Activated CD4-positive, alpha-beta T cell treated with anti-CD3 and anti-CD28 coated beads for 36 hours (primary cell): Measurements from ENCODE around the gene ME3. TPM values are rescaled to one million over a fixed set of nuclear protein-coding genes. Genes with fewer than 3 reads are reported as not detected.
"Not testable (repeated sequence)": the region's sequence is repeated elsewhere in the genome, so short reads cannot be mapped to it uniquely, and the experiment has no call there.

Experiments
- ATAC-seq: fragments of 200-7000 bp; cut with Tn5 transposase; one replicate; pipeline ENCODE4 v1.10.0; 2021; ENCODE audit warnings: mild to moderate bottlenecking, moderate library complexity
- CTCF ChIA-PET: fragments of 350-600 bp; sonication (Branson Sonifier 250); formaldehyde crosslinking; loops from one replicate; lab custom pipeline; 2021; ENCODE audit warnings: antibody characterized with exemption; lab: Charles Lee
- POLR2A ChIA-PET: fragments of 350-600 bp; sonication (Branson Sonifier 250); formaldehyde crosslinking; loops from one replicate; lab custom pipeline; 2021; ENCODE audit warnings: antibody characterized with exemption, inconsistent platforms; lab: Charles Lee
- DNase-seq: peaks from one replicate; pipeline ENCODE4 v3.0.0-alpha.2; 2020
- H3K27ac Mint-ChIP-seq: one replicate; pipeline ENCODE4 v1.8.0; 2021; ENCODE audit warnings: mixed read lengths
- H3K27me3 Mint-ChIP-seq: one replicate; pipeline ENCODE4 v1.8.0; 2021; ENCODE audit warnings: mixed read lengths
- H3K36me3 Mint-ChIP-seq: one replicate; pipeline ENCODE4 v1.8.0; 2021; ENCODE audit warnings: low read depth, mixed read lengths
- H3K4me1 Mint-ChIP-seq: one replicate; pipeline ENCODE4 v1.8.0; 2021; ENCODE audit warnings: mixed read lengths
- H3K4me3 Mint-ChIP-seq: one replicate; pipeline ENCODE4 v1.8.0; 2021; ENCODE audit warnings: mild to moderate bottlenecking, moderate library complexity, mixed read lengths
- H3K9me3 Mint-ChIP-seq: one replicate; pipeline ENCODE4 v1.8.0; 2021; ENCODE audit warnings: low read depth, mixed read lengths
- intact Hi-C, 2 experiments: fragments of 100-400 bp; cut with DNase I in 1 of 2; cut with micrococcal nuclease in 1 of 2; formaldehyde crosslinking; loops; one replicate each; pipeline versions ENCODE4 v1.14.2 to v1.15.1; 2022 to 2024; cut with DNase I, micrococcal nuclease
- total RNA-seq, 2 experiments: library from RNA; stranded (reverse); gene quantifications; one replicate each; pipeline ENCODE4 v1.2.3, GENCODE V29; 2021

Gene ME3
- total RNA-seq, 2 experiments from 2014 or later: 4.0 to 6.0 TPM

GRCh38 chr11:86555866-86556265 lies 116.5 kb downstream of the ME3 start:
- intact Hi-C loops: no loop called here
- no peak for ATAC-seq
- CTCF ChIA-PET: no interaction called here

GRCh38 chr11:86555401-86555800 lies 117.0 kb downstream of the ME3 start:
- Mint-ChIP-seq H3K36me3 (peaks cover 4% of the 10 kb centered on the region), H3K27ac (no peak overlapping the region), H3K27me3 (no peaks in the 10 kb centered on the region), H3K4me3 (no peak overlapping the region), H3K4me1 (no peaks in the 10 kb centered on the region), H3K9me3 (peaks cover 3% of the 10 kb centered on the region)
- ATAC-seq (no peak), DNase-seq (no peak)
- intact Hi-C loops: no loop called here
- POLR2A ChIA-PET: no interaction called here
- CTCF ChIA-PET: no interaction called here

More at GRCh38 chr11:86555866-86556265, 116.5 kb downstream of the ME3 start:
- Mint-ChIP-seq H3K27ac (no peak overlapping the region), H3K4me1 (no peaks in the 10 kb centered on the region), H3K4me3 (no peak overlapping the region), H3K9me3 (peaks cover 4% of the 10 kb centered on the region), H3K36me3 (peaks cover 4% of the 10 kb centered on the region), H3K27me3 (no peaks in the 10 kb centered on the region)
- POLR2A ChIA-PET: no interaction called here
- no peak for DNase-seq

DNA sequence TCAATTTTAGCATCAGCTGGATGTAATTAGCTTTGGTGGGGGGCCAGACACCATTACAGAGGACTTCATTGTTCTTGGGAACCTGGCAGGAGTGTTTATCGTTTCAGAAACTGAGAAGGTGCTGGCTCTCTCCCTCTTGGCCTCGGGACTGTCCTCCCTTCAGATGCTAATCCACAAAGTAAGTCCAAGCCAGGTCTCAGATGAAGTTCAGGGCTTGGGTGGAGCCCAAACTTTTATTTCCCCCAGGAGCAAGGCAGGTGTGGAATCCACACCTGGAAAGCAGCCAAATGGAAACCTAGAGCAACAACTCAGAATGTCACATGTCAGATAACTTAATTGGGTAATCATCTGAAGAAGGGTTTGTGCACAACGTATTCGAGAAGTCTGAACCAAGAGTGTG lies 119.2 kb downstream of the ME3 start:
- H3K9me3 Mint-ChIP-seq: no peaks in the 10 kb centered on the region
- CTCF ChIA-PET: no interaction called here
- H3K27ac Mint-ChIP-seq: no peak overlapping the region
- POLR2A ChIA-PET: no interaction called here
- no peaks in the 10 kb centered on the region for H3K27me3 Mint-ChIP-seq
- H3K4me3 Mint-ChIP-seq: no peak overlapping the region
- no peaks in the 10 kb centered on the region for H3K4me1 Mint-ChIP-seq
- intact Hi-C loops: no loop called here
- ATAC-seq (no peak), DNase-seq (no peak)
- peaks cover 4% of the 10 kb centered on the region for H3K36me3 Mint-ChIP-seq

DNA sequence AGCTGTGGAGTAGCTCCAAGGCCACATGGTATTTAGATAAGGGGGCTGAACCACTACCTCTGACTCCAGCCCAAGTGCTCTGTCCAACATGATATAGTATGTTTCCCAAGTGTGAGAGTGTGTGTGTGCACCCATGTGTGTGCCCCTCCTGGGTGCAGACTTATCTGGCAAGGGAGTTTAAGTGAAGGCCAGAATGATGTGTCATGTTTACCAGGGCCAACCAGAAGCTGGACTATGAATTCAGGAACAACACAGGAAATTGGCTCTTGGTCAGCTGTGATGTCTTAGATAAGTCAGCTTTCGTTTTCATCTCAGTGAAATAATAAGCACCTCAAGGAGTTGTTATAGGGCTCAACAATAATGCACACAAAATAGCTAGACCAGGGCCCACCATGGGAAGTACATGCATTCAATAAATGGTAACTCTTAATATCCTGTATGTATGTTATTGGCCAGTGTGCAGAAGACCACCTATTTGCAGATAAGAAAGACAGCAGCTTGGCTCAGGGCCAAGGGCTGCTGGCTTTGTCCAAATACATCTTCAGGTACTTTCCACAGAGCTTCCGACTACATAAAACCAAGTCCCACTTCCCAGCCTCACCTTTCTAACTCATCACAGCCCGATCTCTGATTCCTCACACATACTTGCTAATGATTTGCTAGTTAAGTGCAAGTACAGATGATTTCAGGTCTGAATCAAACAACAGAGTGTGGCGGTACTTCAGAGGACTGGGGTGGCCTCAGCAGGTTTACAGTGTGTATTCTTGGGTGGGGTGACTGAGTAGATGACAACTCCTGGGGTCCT lies 120.9 kb downstream of the ME3 start:
- DNase-seq: no peak
- ChIA-PET POLR2A (no interaction called here), CTCF (interaction anchor here (0.8 to 1.5 kb wide), 2 partner anchors 233 to 319 kb away, joined by 3 read pairs; no protein-coding TSS in a partner anchor)
- Mint-ChIP-seq H3K36me3 (peaks cover 4% of the 10 kb centered on the region), H3K4me3 (no peak overlapping the region), H3K4me1 (no peaks in the 10 kb centered on the region), H3K27ac (no peak overlapping the region), H3K9me3 (no peaks in the 10 kb centered on the region), H3K27me3 (no peaks in the 10 kb centered on the region)
- intact Hi-C loops: no loop called here
- ATAC-seq: no peak

DNA sequence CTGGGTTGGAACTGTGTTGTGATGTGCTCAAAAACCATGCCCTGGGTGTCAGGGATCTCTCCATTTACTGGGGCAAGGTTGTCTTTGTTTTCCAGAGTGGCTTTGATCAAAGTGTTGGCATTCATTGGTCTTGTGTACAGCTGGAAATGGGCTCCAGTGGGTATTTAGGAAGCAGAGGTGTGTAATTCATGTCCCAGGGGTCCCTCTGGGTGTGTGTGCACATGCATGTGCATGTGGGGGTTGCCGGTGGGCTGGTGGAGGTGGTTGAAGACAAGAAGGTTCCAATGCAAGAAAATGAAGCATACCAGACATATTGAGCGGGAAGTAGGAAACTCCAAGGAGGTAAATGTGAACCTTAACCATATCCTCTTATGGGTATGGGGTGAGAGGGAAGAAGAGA lies 121.7 kb downstream of the ME3 start:
- CTCF ChIA-PET: interaction anchor here (1.5 kb wide), 1 partner anchor 320 kb away, joined by 3 read pairs; no protein-coding TSS in a partner anchor
- POLR2A ChIA-PET: no interaction called here
- H3K4me1 Mint-ChIP-seq: no peaks in the 10 kb centered on the region
- DNase-seq (no peak), ATAC-seq (no peak)
- H3K9me3 Mint-ChIP-seq: no peaks in the 10 kb centered on the region
- H3K27me3 Mint-ChIP-seq: no peaks in the 10 kb centered on the region
- no peak overlapping the region for H3K27ac Mint-ChIP-seq
- no peak overlapping the region for H3K4me3 Mint-ChIP-seq
- peaks cover 4% of the 10 kb centered on the region for H3K36me3 Mint-ChIP-seq
- intact Hi-C loops: no loop called here

GRCh38 chr11:86548271-86548917 lies 124.0 kb downstream of the ME3 start:
- Mint-ChIP-seq H3K4me3 (no peak overlapping the region), H3K4me1 (no peaks in the 10 kb centered on the region), H3K9me3 (no peaks in the 10 kb centered on the region), H3K27ac (no peak overlapping the region), H3K36me3 (peaks cover 2% of the 10 kb centered on the region), H3K27me3 (no peaks in the 10 kb centered on the region)
- no peak for ATAC-seq
- ChIA-PET POLR2A (no interaction called here), CTCF (interaction anchor here (0.9 to 1.6 kb wide), 3 partner anchors 13 to 69 kb away, joined by 3 to 4 read pairs (median 4); no protein-coding TSS in a partner anchor)
- intact Hi-C loops: no loop called here
- DNase-seq: no peak

DNA sequence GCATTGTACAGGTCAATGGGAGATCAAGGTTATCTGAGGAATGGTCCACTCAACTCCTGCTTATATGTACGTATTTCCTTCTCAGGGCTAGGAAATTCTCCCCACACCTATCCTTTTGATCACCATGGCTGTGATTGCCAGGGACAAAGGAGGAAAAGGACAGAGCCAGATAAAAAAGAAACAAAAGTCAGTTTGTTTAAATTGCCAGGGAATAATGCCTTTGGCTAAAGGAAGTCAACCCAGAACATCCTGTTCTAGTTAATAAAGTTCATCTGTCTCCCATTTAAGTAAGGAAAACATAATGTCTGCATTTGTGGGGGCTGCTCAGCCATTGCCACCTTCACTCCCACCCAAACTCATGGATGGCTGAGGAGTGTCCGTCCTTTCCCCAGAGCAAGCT lies 124.7 kb downstream of the ME3 start:
- H3K27ac Mint-ChIP-seq: no peak overlapping the region
- H3K27me3 Mint-ChIP-seq: no peaks in the 10 kb centered on the region
- H3K36me3 Mint-ChIP-seq: peaks cover 2% of the 10 kb centered on the region
- no peak for ATAC-seq
- H3K4me3 Mint-ChIP-seq: no peak overlapping the region
- H3K9me3 Mint-ChIP-seq: peaks cover 3% of the 10 kb centered on the region
- intact Hi-C loops: no loop called here
- ChIA-PET POLR2A (no interaction called here), CTCF (no interaction called here)
- no peak for DNase-seq
- H3K4me1 Mint-ChIP-seq: no peaks in the 10 kb centered on the region

DNA sequence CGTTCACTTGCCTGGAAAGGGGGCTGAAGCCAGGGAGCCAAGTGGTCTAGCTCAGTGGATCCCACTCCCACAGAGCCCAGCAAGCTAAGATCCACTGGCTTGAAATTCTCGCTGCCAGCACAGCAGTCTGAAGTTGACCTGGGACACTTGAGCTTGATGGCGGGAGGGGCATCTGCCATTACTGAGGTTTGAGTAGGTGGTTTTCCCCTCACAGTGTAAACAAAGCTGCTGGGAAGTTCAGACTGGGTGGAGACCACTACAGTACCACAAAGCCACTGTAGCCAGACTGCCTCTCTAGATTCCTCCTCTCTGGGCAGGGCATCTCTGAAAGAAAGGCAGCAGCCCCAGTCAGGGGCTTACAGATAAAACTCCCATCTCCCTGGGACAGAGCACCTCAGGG lies 131.1 kb downstream of the ME3 start:
- H3K4me3 Mint-ChIP-seq, H3K27ac Mint-ChIP-seq, ATAC-seq, H3K4me1 Mint-ChIP-seq, H3K36me3 Mint-ChIP-seq, intact Hi-C loops, POLR2A ChIA-PET, DNase-seq, H3K9me3 Mint-ChIP-seq, CTCF ChIA-PET, H3K27me3 Mint-ChIP-seq: not testable (repeated sequence)

- Mint-ChIP-seq H3K4me3 (no peak overlapping the region), H3K9me3 (peaks cover 6% of the 10 kb centered on the region), H3K27ac (no peak overlapping the region), H3K27me3 (peaks cover 2% of the 10 kb centered on the region), H3K4me1 (peaks cover 3% of the 10 kb centered on the region), H3K36me3 (no peaks in the 10 kb centered on the region)
- ChIA-PET POLR2A (no interaction called here), CTCF (interaction anchor here (1.6 kb wide), 1 partner anchor 70 kb away, joined by 4 read pairs; no protein-coding TSS in a partner anchor)
- DNase-seq: no peak
- ATAC-seq: no peak
- intact Hi-C loops: no loop called here
Measured at GRCh38 chr11:86538223-86538548, 134.2 kb downstream of the ME3 start.

DNA sequence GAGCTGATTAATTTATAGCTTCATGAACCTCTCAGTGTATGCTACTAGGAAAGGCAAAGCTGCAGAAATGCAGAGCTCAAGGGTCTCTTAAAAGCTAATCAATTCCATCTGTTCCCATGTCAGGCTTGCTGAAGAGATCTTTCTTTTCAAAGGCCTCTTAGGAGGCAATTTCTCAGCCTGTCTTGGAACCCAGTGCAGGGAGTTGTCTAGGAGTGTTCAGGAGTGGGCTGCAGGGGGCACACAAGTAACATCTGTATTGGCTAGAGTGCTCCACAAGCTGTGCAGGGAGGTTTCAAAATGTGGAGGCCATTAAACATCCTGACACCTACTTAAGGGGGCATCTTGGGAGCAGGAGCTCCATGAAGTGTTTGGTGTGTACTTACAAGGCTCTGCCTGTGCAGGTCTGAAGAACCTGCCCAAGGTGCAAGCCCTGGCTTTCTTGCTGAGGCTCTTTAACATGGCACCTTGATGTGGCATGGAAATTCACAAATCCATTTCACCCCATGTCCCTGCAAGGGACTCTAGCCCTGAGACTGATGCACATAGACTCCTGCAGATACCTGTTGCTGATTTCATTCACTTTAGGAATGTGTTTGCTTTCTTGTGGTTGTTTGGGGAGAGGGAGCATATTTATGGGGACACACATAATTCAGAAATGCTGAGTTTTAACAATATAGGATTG lies 134.7 kb downstream of the ME3 start:
- POLR2A ChIA-PET: no interaction called here
- peaks cover 4% of the 10 kb centered on the region for H3K9me3 Mint-ChIP-seq
- H3K36me3 Mint-ChIP-seq: no peaks in the 10 kb centered on the region
- H3K4me1 Mint-ChIP-seq: peaks cover 7% of the 10 kb centered on the region
- DNase-seq: no peak
- no peak overlapping the region for H3K27ac Mint-ChIP-seq
- intact Hi-C loops: no loop called here
- H3K4me3 Mint-ChIP-seq: no peak overlapping the region
- CTCF ChIA-PET: interaction anchor here (0.7 to 1.6 kb wide), 2 partner anchors 71 to 175 kb away, joined by 3 to 4 read pairs; no protein-coding TSS in a partner anchor
- ATAC-seq: no peak
- H3K27me3 Mint-ChIP-seq: peaks cover 2% of the 10 kb centered on the region

GRCh38 chr11:86535773-86536172 lies 136.6 kb downstream of the ME3 start:
- H3K27ac Mint-ChIP-seq: no peak overlapping the region
- ChIA-PET CTCF (interaction anchor here (1.9 kb wide), 1 partner anchor 13 kb away, joined by 4 read pairs; no protein-coding TSS in a partner anchor), POLR2A (interaction anchor here (0.5 kb wide), 1 partner anchor 57 kb away, joined by 3 read pairs; no protein-coding TSS in a partner anchor)
- ATAC-seq (no peak), DNase-seq (no peak)
- H3K4me3 Mint-ChIP-seq: no peak overlapping the region
- H3K4me1 Mint-ChIP-seq: peaks cover 7% of the 10 kb centered on the region
- peaks cover 2% of the 10 kb centered on the region for H3K27me3 Mint-ChIP-seq
- peaks cover 3% of the 10 kb centered on the region for H3K9me3 Mint-ChIP-seq
- no peaks in the 10 kb centered on the region for H3K36me3 Mint-ChIP-seq
- intact Hi-C loops: no loop called here
